Measurements from ENCODE around the gene TIMP2. TPM values are rescaled to one million over a fixed set of nuclear protein-coding genes. Genes with fewer than 3 reads are reported as not detected.
A peak's percentile ranks its signal among the peaks of the same experiment; 100 is the strongest.

The TIMP2 gene
- total and polyA plus RNA-seq, 2 donors from 2014 or later = 72.1 to 172 TPM

GRCh38 chr17:78956254-78956653 is 31.1 kb upstream of the TIMP2 start:
- intact Hi-C loops (cut with DNase I) = no loop called here
- FAIRE-seq = no peak

GRCh38 chr17:78954684-78955083 is 29.5 kb upstream of the TIMP2 start:
- FAIRE-seq = no peak

More at GRCh38 chr17:78956254-78956653, 31.1 kb upstream of the TIMP2 start:
- TF ChIP-seq CTCF (IDR thresholded peaks at IDR 0.05; ENCODE audit: borderline replicate concordance, extremely low read depth, insufficient read depth) = no peak
- Histone ChIP-seq H3K9me3 (ENCODE audit: control insufficient read depth in 2 of 3, insufficient read depth in 1 of 3, low read length in 3 of 3) (no peaks in the 10 kb centered on the region), H3K27me3 (ENCODE audit: control insufficient read depth, insufficient read depth, low read length) (no peaks in the 10 kb centered on the region), H3K9ac (ENCODE audit: low read length in 3 of 3) (no peak overlapping the region), H3K36me3 (ENCODE audit: control insufficient read depth in 2 of 3, insufficient read depth in 3 of 3, low read length in 3 of 3) (no peaks in the 10 kb centered on the region), H3K4me1 (ENCODE audit: control insufficient read depth in 2 of 3, insufficient read depth in 2 of 3, low read depth in 1 of 3, low read length in 3 of 3) (peaks cover 0 to 4% (median 2%) of the 10 kb centered on the region in 3 donors), H3K4me3 (ENCODE audit: low read length in 3 of 3) (no peak overlapping the region), H3K27ac (ENCODE audit: low read depth in 2 of 2, low read length in 2 of 2) (no peak overlapping the region)
- peak in 1 of 5 donors; percentile 35 for DNase-seq

GRCh38 chr17:78953356-78954350 is 28.5 kb upstream of the TIMP2 start:
- H3K27ac ChIP-seq (ENCODE audit: low read depth in 2 of 2, low read length in 2 of 2) = no peak overlapping the region
- H3K4me1 ChIP-seq (ENCODE audit: control insufficient read depth in 2 of 3, insufficient read depth in 2 of 3, low read depth in 1 of 3, low read length in 3 of 3) = peaks cover 0 to 4% (median 2%) of the 10 kb centered on the region in 3 donors
- H3K4me3 ChIP-seq (ENCODE audit: low read length in 3 of 3) = no peak overlapping the region
- no peaks in the 10 kb centered on the region for H3K27me3 ChIP-seq (ENCODE audit: control insufficient read depth, insufficient read depth, low read length)
- H3K36me3 ChIP-seq (ENCODE audit: control insufficient read depth in 2 of 3, insufficient read depth in 3 of 3, low read length in 3 of 3) = no peaks in the 10 kb centered on the region
- no peak for TF ChIP-seq CTCF (IDR thresholded peaks at IDR 0.05; ENCODE audit: borderline replicate concordance, extremely low read depth, insufficient read depth)
- H3K9ac ChIP-seq (ENCODE audit: low read length in 3 of 3) = no peak overlapping the region
- peaks cover 0 to 14% (median 2%) of the 10 kb centered on the region in 3 donors for H3K9me3 ChIP-seq (ENCODE audit: control insufficient read depth in 2 of 3, insufficient read depth in 1 of 3, low read length in 3 of 3)
- intact Hi-C loops (cut with DNase I) = no loop called here
- DNase-seq (peak in 3 of 5 donors; percentile 47 to 76 (median 71)), FAIRE-seq (no peak)

More at GRCh38 chr17:78954684-78955083, 29.5 kb upstream of the TIMP2 start:
- peaks cover 0 to 4% (median 2%) of the 10 kb centered on the region in 3 donors for H3K4me1 ChIP-seq (ENCODE audit: control insufficient read depth in 2 of 3, insufficient read depth in 2 of 3, low read depth in 1 of 3, low read length in 3 of 3)
- H3K9me3 ChIP-seq (ENCODE audit: control insufficient read depth in 2 of 3, insufficient read depth in 1 of 3, low read length in 3 of 3) = peaks cover 0 to 14% (median 2%) of the 10 kb centered on the region in 3 donors
- no peaks in the 10 kb centered on the region for H3K36me3 ChIP-seq (ENCODE audit: control insufficient read depth in 2 of 3, insufficient read depth in 3 of 3, low read length in 3 of 3)
- peak in 1 of 5 donors; percentile 27 for DNase-seq
- no peak overlapping the region for H3K27ac ChIP-seq (ENCODE audit: low read depth in 2 of 2, low read length in 2 of 2)
- no peak overlapping the region for H3K4me3 ChIP-seq (ENCODE audit: low read length in 3 of 3)
- intact Hi-C loops (cut with DNase I) = no loop called here
- no peaks in the 10 kb centered on the region for H3K27me3 ChIP-seq (ENCODE audit: control insufficient read depth, insufficient read depth, low read length)
- no peak for TF ChIP-seq CTCF (IDR thresholded peaks at IDR 0.05; ENCODE audit: borderline replicate concordance, extremely low read depth, insufficient read depth)
- H3K9ac ChIP-seq (ENCODE audit: low read length in 3 of 3) = no peak overlapping the region

Data from kidney (tissue), 14 donors.